DOHH2 (cell line): ENCODE results near the gene DIP2C.

Source experiments
- H3F3A ChIP-seq: fragments of 200-600 bp; sonication (generic), shearing (Covaris generic); 2 replicates; pipeline ENCODE4 v1.6.0; 2016; ENCODE audit warnings: antibody characterized with exemption, mild to moderate bottlenecking; ENCODE audit not compliant: control insufficient read depth, insufficient read depth
- H3K27ac ChIP-seq: fragments of 200-600 bp; sonication (generic); 2 replicates; pipeline ENCODE4 v1.5.1; 2014; ENCODE audit warnings: low read depth, mild to moderate bottlenecking, low read length, moderate library complexity
- H3K27me3 ChIP-seq: fragments of 200-600 bp; sonication (generic); 2 replicates; pipeline ENCODE4 v1.6.1; 2014; ENCODE audit warnings: mild to moderate bottlenecking, low read length, mixed read lengths; ENCODE audit not compliant: control insufficient read depth
- H3K36me3 ChIP-seq: fragments of 200-600 bp; sonication (generic); 2 replicates; pipeline ENCODE4 v1.6.1; 2014; ENCODE audit warnings: mild to moderate bottlenecking, low read length, moderate library complexity, mixed read lengths; ENCODE audit not compliant: control insufficient read depth
- H3K4me1 ChIP-seq: fragments of 200-600 bp; sonication (generic); 2 replicates; pipeline ENCODE4 v1.6.1; 2014; ENCODE audit warnings: mild to moderate bottlenecking, low read length, mixed read lengths; ENCODE audit not compliant: control insufficient read depth
- H3K4me2 ChIP-seq: fragments of 200-600 bp; sonication (generic); 2 replicates; pipeline ENCODE4 v1.6.0; 2014; ENCODE audit warnings: mild to moderate bottlenecking, low read length, moderate library complexity
- H3K4me3 ChIP-seq: fragments of 200-600 bp; sonication (generic); 2 replicates; pipeline ENCODE4 v1.5.1; 2014; ENCODE audit warnings: mild to moderate bottlenecking, low read length, mixed read lengths
- H3K79me2 ChIP-seq: fragments of 200-600 bp; sonication (generic); 2 replicates; pipeline ENCODE4 v1.6.1; 2014; ENCODE audit warnings: mild to moderate bottlenecking, low read length, mixed read lengths; ENCODE audit not compliant: control insufficient read depth
- H3K9me2 ChIP-seq: fragments of 200-600 bp; sonication (generic); replicated peaks from 2 replicates; pipeline ENCODE4 v1.6.1; 2014; ENCODE audit warnings: mild to moderate bottlenecking, low read length, mixed read lengths; ENCODE audit not compliant: control insufficient read depth
- H3K9me3 ChIP-seq: fragments of 200-600 bp; sonication (generic); 2 replicates; pipeline ENCODE4 v1.6.1; 2014; ENCODE audit warnings: antibody characterized with exemption, low read length, mixed read lengths; ENCODE audit not compliant: control insufficient read depth, insufficient read depth
- H4K20me1 ChIP-seq: fragments of 200-600 bp; sonication (generic); 2 replicates; pipeline ENCODE4 v1.6.0; 2014; ENCODE audit warnings: low read depth, mild to moderate bottlenecking, antibody characterized with exemption, low read length, moderate library complexity; ENCODE audit not compliant: control insufficient read depth, insufficient read depth
- EZH2phosphoT487 ChIP-seq: fragments of 200-600 bp; sonication (generic); IDR thresholded peaks from 2 replicates; pipeline ENCODE4 v1.6.1; 2017; ENCODE audit warnings: borderline replicate concordance, mild to moderate bottlenecking, antibody characterized with exemption, low read length, moderate library complexity, mixed read lengths
- TF ChIP-seq, protein P1 (sequence below): fragments of 200-600 bp; sonication (generic); IDR thresholded peaks from one replicate; pipeline ENCODE4 v1.5.1; 2014; ENCODE audit warnings: antibody characterized with exemption, mild to moderate bottlenecking, low read depth, low read length; ENCODE audit not compliant: poor library complexity, severe bottlenecking

Gene DIP2C

DNA sequence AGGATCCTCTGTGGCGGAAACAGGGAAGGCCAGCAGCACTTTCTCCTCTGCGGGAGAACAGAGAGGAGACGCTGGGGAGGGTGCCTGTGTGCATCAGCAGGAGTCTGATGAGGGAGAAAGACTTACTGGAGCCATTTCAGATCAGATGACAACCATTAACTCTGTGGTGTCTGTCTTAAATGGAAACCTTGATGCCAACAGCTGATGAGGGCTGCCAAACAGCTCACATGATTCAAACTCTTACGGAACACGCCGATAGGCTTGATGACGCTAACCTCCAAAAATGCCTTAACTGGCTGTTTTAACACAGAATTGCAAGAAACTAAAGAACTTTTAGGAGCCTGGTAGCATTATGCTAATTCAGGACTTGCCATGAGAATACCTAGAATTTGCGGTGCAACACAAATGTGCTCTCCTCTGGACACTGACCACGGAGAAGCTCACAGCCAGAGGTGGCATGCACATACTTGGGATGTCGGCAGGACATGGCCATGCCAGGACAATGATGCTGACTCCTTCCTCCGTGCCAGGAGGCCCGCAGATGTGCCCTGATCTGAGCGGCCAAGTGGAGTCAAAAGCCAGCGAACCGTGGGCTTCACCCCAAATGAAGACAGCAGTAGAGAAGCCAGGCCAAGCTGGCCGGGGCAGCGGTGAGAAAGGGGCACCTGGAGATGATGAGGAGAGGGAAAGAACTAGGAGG, 399.3 kb downstream of the DIP2C start:
- Histone ChIP-seq H3K4me3 (no peak overlapping the region), H3K9me2 (no peaks in the 10 kb centered on the region), H4K20me1 (no peaks in the 10 kb centered on the region), H3K79me2 (peaks cover 35% of the 10 kb centered on the region), H3K4me1 (peaks cover 71% of the 10 kb centered on the region), H3K4me2 (peak overlapping the region; percentile 58), H3K9me3 (no peaks in the 10 kb centered on the region), H3K36me3 (peaks cover 84% of the 10 kb centered on the region), H3K27ac (no peak overlapping the region), H3F3A (peaks cover 9% of the 10 kb centered on the region; the same call in 1 of the 2 replicates), H3K27me3 (no peaks in the 10 kb centered on the region)
- TF ChIP-seq, protein P1, sequence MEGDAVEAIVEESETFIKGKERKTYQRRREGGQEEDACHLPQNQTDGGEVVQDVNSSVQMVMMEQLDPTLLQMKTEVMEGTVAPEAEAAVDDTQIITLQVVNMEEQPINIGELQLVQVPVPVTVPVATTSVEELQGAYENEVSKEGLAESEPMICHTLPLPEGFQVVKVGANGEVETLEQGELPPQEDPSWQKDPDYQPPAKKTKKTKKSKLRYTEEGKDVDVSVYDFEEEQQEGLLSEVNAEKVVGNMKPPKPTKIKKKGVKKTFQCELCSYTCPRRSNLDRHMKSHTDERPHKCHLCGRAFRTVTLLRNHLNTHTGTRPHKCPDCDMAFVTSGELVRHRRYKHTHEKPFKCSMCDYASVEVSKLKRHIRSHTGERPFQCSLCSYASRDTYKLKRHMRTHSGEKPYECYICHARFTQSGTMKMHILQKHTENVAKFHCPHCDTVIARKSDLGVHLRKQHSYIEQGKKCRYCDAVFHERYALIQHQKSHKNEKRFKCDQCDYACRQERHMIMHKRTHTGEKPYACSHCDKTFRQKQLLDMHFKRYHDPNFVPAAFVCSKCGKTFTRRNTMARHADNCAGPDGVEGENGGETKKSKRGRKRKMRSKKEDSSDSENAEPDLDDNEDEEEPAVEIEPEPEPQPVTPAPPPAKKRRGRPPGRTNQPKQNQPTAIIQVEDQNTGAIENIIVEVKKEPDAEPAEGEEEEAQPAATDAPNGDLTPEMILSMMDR, result no peak
- no peak for TF ChIP-seq EZH2phosphoT487

DNA sequence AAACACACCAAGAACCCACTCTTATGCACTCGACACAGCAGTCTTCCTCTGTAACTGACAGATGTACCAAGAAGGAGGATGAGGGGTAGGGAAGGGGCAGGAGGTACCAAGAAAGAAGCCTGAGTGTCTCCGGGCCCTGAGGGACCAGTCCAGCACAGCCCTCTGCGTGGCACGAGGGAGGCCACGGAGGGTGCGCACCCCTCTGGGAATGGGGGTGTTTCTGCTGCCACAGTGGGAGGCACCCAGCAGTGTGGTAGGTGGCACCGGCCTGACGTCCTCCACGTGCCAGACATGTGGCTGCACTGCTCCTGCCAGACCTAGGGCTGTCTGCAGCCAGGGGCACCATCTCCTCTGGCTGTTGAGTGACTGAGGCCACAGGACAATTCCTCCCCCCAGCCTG, 399.9 kb downstream of the DIP2C start:
- H3K4me1 ChIP-seq, result peaks cover 65% of the 10 kb centered on the region
- TF ChIP-seq, protein P1, result no peak
- no peak for TF ChIP-seq EZH2phosphoT487
- H3K27ac ChIP-seq, result peak overlapping the region; percentile 62
- H3F3A ChIP-seq, result 0 out of 2 replicates have a peak, but pooled peaks cover 4% of the 10 kb centered on the region
- H3K9me2 ChIP-seq, result no peaks in the 10 kb centered on the region
- no peaks in the 10 kb centered on the region for H4K20me1 ChIP-seq
- H3K9me3 ChIP-seq, result no peaks in the 10 kb centered on the region
- H3K4me2 ChIP-seq, result peak overlapping the region; percentile 58
- peak overlapping the region; percentile 36 for H3K4me3 ChIP-seq
- peaks cover 30% of the 10 kb centered on the region for H3K79me2 ChIP-seq
- H3K27me3 ChIP-seq, result no peaks in the 10 kb centered on the region
- peaks cover 90% of the 10 kb centered on the region for H3K36me3 ChIP-seq

DNA sequence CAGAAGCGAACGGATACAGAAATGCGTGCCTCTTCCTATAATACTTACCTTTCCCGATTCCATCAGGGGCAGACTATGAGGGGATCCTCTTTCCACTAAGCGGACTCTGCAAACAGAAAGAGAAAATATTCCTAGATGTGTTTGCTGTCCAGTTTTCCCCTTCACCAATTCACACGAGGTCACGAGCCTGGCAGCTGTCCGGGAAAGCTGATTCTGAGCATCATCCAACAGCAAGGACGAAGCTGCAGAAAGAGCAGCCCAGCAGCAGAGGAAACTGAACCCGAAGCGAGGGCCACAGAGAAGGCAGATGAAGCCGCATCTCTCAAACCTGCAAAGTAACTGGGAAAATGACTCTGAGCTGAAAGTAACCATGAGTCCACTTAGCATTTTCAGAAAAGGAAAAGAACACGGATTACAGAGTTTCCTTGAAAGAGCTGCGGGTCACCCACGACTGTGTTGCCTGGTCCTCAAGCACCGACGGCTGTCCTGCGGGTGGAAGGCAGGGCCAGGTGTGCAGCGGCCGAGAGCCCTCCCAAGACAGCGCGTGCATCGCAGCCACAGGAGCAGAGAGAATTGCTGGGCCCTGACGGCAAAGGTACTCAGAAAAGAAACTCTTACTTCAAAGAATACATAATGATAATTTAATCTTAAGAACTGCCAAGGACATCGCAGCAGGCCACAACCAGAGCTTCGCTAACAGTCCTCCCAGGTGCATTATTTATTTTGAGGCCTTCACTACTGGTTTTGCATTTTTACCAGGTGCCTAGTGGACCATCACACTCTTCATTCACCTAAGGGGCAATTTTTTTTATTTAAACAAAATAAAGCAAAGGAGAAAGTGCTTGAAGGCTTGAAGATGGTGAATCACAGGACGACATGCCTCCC, 400.9 kb downstream of the DIP2C start:
- no peaks in the 10 kb centered on the region for H3K27me3 ChIP-seq
- H3K9me3 ChIP-seq, result no peaks in the 10 kb centered on the region
- no peak for TF ChIP-seq EZH2phosphoT487
- TF ChIP-seq, protein P1, result no peak
- peaks cover 55% of the 10 kb centered on the region for H3K4me1 ChIP-seq
- H3F3A ChIP-seq, result 0 out of 2 replicates have a peak, but pooled peaks cover 2% of the 10 kb centered on the region
- H4K20me1 ChIP-seq, result no peaks in the 10 kb centered on the region
- H3K79me2 ChIP-seq, result peaks cover 21% of the 10 kb centered on the region
- H3K4me3 ChIP-seq, result peak overlapping the region; percentile 36
- peak overlapping the region; percentile 62 for H3K27ac ChIP-seq
- peaks cover 93% of the 10 kb centered on the region for H3K36me3 ChIP-seq
- H3K9me2 ChIP-seq, result no peaks in the 10 kb centered on the region
- H3K4me2 ChIP-seq, result peak overlapping the region; percentile 58
